HG02798 (cell line): Measurements from ENCODE around the gene RHOT2.
"Not testable (repeated sequence)": the region's sequence is repeated elsewhere in the genome, so short reads cannot be mapped to it uniquely, and the experiment has no call there.

Experiments used
- ATAC-seq: cut with Tn5 transposase; IDR thresholded peaks from one replicate; pipeline ENCODE4 v1.9.1; 2021; ENCODE audit warnings: mild to moderate bottlenecking; ENCODE audit not compliant: unreplicated experiment, poor library complexity

The RHOT2 gene

GRCh38 chr16:678858-679813 lies 11.2 kb downstream of the RHOT2 start:
- no peak for ATAC-seq

GRCh38 chr16:679814-680624 lies 12.1 kb downstream of the RHOT2 start, which contains the start of gene STUB1:
Gene STUB1 (plus strand): TSS chr16:680410. CDS start chr16:680526, 116 bp downstream.
- ATAC-seq: peak; percentile 46

- no peak for ATAC-seq
Measured at GRCh38 chr16:680625-680945, 12.7 kb downstream of the RHOT2 start.

GRCh38 chr16:680967-681745 lies 13.2 kb downstream of the RHOT2 start:
- ATAC-seq: no peak

- no peak for ATAC-seq
Measured at GRCh38 chr16:681746-682427, 14.0 kb downstream of the RHOT2 start.

GRCh38 chr16:682493-683395 lies 14.8 kb downstream of the RHOT2 start:
- ATAC-seq: no peak

- no peak for ATAC-seq
Measured at GRCh38 chr16:683396-684070, 15.6 kb downstream of the RHOT2 start.

- ATAC-seq: peak; percentile 75
Measured at GRCh38 chr16:684071-684794, 16.3 kb downstream of the RHOT2 start, which contains the start of gene JMJD8. Gene JMJD8 (minus strand): TSS chr16:684334. CDS start chr16:684319, 15 bp downstream.

GRCh38 chr16:684961-685696 lies 17.2 kb downstream of the RHOT2 start:
- ATAC-seq: no peak

GRCh38 chr16:685967-686366 lies 18.0 kb downstream of the RHOT2 start:
- ATAC-seq: no peak

- ATAC-seq: no peak
Measured at GRCh38 chr16:686459-687260, 18.7 kb downstream of the RHOT2 start.

GRCh38 chr16:687499-687898 lies 19.6 kb downstream of the RHOT2 start:
- no peak for ATAC-seq

- no peak for ATAC-seq
Measured at GRCh38 chr16:689175-689897, 21.4 kb downstream of the RHOT2 start.

GRCh38 chr16:691242-691641 lies 23.3 kb downstream of the RHOT2 start:
- ATAC-seq: not testable (repeated sequence)

GRCh38 chr16:692356-693108 lies 24.6 kb downstream of the RHOT2 start:
- ATAC-seq: no peak
